C4-2B (cell line): ENCODE data around the gene NPM1.
A peak's percentile ranks its signal among the peaks of the same experiment; 100 is the strongest.

Source experiments
- H3K27ac ChIP-seq: fragments of 450-650 bp; 2 replicates; pipeline ENCODE4 v1.5.1; 2017
- ZFX ChIP-seq: fragments of 450-650 bp; IDR thresholded peaks from 2 replicates; pipeline ENCODE4 v1.6.1; 2017
- TF ChIP-seq, protein P1 (sequence below): fragments of 450-650 bp; conservative IDR thresholded peaks from 2 replicates; pipeline ENCODE4 v1.5.1; 2017; ENCODE audit warnings: mild to moderate bottlenecking

NPM1 gene

DNA sequence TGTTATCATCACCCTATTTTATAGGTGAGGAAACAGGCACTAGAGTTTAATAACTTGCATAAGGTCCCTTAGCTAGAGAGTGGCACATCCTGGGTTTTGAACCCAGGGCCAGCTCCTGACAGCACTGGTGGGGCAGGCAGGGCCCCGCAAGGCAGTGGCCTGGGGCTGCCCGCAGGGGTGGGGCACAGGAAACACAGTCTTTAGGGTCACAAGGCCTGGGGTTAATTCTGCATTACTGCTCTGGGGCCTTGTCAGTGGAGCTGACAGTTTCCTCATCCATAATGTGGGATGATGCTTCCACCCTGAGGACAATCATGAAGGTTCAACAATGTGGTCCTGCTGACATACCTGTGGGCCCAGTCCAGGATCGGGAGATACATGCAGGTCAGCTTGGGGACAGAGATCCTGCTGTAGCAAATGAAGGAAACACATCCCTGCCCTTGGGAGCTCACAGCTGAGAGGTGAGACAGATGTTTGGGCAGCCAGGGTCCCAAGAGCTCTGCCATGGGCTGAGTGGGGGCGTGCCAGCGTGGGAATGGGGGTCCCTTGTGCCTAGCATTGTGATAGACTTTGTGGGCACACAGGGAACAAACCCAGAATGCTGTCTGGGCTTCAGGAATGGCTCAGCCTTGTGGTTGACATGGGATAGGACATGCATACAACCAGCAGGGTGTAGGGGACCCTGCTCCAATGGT, 46.5 kb downstream of the NPM1 start:
- no peak for TF ChIP-seq ZFX
- TF ChIP-seq, protein P1, sequence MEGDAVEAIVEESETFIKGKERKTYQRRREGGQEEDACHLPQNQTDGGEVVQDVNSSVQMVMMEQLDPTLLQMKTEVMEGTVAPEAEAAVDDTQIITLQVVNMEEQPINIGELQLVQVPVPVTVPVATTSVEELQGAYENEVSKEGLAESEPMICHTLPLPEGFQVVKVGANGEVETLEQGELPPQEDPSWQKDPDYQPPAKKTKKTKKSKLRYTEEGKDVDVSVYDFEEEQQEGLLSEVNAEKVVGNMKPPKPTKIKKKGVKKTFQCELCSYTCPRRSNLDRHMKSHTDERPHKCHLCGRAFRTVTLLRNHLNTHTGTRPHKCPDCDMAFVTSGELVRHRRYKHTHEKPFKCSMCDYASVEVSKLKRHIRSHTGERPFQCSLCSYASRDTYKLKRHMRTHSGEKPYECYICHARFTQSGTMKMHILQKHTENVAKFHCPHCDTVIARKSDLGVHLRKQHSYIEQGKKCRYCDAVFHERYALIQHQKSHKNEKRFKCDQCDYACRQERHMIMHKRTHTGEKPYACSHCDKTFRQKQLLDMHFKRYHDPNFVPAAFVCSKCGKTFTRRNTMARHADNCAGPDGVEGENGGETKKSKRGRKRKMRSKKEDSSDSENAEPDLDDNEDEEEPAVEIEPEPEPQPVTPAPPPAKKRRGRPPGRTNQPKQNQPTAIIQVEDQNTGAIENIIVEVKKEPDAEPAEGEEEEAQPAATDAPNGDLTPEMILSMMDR: no peak
- H3K27ac ChIP-seq: no peak overlapping the region

DNA sequence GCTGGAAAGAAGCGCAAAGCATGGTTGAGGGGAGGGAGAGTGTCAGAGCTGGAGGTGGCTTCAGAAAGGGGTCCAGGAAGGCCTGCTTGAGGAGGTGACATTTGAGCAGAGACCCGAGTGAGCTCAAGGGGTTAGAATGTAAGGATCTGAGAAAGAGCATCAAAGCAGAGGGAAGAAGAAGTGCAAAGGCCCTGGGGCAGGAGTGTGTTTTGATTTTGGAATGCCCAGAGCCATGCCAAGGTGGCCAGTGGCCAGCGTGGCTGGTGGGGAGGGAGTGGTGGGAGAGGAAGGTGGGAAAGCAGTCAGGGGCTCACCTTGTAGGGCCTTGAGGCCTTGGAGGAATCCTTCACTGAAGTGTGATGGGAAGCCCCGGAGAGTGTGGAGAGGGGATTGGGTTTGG, 47.2 kb downstream of the NPM1 start:
- no peak overlapping the region for H3K27ac ChIP-seq
- TF ChIP-seq, protein P1: no peak
- no peak for TF ChIP-seq ZFX

DNA sequence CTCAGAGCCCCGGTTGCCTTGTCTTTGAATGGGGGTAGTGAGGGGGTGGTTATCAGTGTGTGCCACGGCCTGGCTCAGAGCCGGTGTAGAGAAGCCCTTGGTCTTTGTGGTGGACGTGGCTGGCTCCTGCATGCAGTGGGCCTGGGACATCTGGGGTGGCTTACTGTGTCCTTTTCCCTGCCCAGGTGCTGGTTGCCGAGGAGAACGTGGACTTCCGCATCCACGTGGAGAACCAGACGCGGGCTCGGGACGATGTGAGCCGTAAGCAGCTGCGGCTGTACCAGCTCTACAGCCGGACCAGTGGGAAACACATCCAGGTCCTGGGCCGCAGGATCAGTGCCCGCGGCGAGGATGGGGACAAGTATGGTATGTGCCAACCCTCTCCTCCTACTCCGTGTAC, 48.3 kb downstream of the NPM1 start:
- no peak overlapping the region for H3K27ac ChIP-seq
- TF ChIP-seq, protein P1: no peak
- TF ChIP-seq ZFX: no peak

DNA sequence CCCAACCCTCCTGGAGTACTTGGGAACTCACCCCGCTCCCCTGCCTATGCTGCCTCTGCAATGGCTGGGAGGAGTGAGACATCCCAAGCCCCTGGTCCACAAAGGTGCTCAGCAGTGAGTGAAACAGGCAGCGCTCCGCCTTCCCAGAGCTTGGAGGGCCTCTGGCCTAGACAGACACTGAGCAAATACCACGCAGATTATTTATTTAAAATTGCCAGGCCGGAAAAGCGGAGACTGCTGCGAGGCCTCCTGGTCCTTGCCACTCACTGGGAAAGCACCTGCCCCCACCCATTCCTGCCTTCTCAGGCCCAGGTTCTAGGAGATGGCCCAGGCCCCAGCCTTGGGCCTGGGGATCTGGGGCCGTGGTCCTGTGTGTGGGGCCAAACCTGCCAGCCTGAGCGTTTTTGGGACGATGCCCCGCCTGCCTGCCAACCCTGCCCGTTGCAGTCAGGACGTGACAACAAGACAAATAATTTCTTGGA, 49.2 kb downstream of the NPM1 start:
- H3K27ac ChIP-seq: peak overlapping the region; percentile 46
- TF ChIP-seq, protein P1: no peak
- TF ChIP-seq ZFX: peak; percentile 67; the same call in 1 of the 2 replicates

DNA sequence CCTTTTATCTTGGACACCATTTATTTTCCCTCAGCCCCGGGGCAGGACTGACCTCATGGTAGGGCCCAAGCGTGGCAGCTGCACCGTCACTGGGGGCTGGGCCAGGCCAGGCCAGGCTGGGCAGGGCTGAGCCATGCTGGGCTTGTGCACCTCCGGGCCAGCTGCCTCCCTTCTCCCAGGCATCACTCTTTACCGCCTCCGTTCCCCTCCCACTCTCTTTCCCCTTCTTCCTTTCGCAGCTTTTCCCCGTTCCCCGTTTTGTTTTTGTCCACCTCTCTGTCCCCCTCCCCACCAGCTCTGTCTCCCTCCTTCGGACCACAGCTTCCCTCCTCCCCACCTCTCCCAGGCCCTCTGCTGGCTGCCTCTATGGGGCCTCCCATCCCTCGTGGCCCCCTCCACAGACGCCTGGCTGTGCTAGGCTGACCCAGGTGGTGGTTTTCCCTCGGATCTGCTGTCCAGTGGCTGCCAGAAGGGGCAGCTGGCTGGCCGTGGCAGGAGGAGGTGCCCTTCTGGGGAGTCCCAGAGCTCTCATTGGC, 49.7 kb downstream of the NPM1 start:
- TF ChIP-seq ZFX: no peak
- TF ChIP-seq, protein P1: no peak

DNA sequence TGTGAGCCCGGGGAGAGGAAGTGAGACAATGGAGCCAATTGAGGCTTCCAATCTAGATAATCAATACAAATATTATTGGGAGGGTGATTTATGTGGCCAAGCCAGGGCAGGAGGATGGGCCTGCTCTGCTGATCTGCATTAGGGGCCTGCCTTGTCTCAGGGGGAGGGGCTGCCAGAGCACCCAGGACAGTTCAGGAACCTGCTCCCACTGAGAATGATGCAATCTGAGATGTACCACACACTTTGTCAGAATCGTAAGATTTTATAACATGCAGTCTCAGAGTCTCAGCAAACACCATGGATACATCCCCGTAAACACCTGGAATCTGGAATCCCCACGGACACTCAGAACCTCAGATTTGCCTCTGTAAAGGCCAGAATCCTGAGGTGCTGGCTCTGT, 51.1 kb downstream of the NPM1 start:
- no peak overlapping the region for H3K27ac ChIP-seq
- no peak for TF ChIP-seq ZFX
- TF ChIP-seq, protein P1: no peak

More for the DNA sequence above, 49.7 kb downstream of the NPM1 start:
- H3K27ac ChIP-seq: peak overlapping the region; percentile 46

DNA sequence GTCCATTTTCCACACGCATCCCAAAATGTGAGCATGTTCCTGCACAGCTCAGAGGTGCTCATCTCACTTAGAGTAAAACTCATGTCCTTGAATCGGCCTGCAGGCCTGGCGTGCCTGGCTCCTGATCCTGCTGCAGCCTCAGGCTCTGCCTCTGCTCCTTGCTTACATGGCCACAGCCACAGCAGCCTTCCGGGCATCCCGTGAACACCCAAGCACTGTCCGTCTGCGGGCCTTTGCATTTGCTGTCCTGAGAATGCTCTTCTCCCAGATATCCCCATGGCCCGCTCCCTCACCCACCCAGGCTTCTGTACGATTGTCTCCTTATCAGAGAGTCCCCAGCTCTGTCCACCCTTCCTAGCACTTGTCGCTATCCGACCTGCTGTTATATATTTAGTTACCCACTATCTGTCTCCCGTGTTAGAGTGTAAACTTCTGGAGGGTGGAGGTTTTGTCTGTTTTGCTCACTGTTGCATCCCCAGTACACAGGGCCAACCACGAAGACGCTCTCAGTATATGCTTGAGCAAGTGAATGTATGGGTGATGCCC, 53.7 kb downstream of the NPM1 start:
- no peak for TF ChIP-seq ZFX
- TF ChIP-seq, protein P1: no peak
- H3K27ac ChIP-seq: no peak overlapping the region
